Measurements from ENCODE around the gene CYSLTR1.

Gene CYSLTR1, protein sequence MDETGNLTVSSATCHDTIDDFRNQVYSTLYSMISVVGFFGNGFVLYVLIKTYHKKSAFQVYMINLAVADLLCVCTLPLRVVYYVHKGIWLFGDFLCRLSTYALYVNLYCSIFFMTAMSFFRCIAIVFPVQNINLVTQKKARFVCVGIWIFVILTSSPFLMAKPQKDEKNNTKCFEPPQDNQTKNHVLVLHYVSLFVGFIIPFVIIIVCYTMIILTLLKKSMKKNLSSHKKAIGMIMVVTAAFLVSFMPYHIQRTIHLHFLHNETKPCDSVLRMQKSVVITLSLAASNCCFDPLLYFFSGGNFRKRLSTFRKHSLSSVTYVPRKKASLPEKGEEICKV

DNA sequence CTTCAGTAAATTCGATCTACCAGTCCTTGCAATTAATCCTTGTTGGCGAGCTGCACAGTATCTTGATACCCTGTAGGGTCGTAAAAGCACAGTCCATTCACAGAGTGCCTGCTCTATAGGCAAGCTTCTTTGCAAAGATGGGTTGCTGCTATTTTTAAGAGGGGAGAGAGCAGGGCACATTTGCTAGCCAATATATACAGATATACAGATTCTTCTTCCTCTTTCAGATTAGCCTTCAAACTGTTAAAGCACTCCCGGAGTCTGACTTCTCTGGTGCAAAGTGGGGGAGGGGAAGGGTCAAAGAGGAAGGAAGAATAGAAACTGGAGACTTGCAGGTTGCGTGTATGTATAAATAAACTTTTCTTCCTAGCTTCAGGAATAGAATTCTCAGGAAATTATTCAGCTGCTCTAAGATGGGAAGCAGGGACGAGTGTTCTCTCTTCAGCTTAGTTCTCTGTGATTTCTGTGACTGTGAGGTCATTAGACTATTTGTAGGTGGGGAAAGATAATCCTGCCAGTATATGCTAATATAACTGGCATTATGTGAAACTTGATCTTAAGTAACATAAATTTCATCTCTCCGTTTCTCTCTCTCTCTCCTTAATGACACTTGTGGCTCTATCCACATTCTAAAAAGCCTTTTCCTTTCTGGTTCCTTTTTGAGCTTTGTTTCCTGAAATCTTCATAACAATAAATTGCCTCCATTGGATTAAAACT is at the start of gene CYSLTR1:
Gene CYSLTR1, minus strand, starts transcription at position 242 of the 717 bp plus-strand sequence. CDS start 53,865 bp downstream, outside the sequence.
- Histone ChIP-seq H3K27ac (ENCODE audit: low read length) (no peak within 1 kb of the TSS), H3K4me1 (ENCODE audit: control insufficient read depth, insufficient read depth, low read length) (no peaks in the 10 kb centered on the region), H3K36me3 (ENCODE audit: control insufficient read depth in 2 of 2, insufficient read depth in 2 of 2, low read length in 2 of 2) (no peaks in the 10 kb centered on the region), H3K9me3 (ENCODE audit: control insufficient read depth in 2 of 2, low read length in 2 of 2) (no peaks in the 10 kb centered on the region), H3K4me3 (ENCODE audit: low read length in 2 of 2) (peak within 1 kb of the TSS; percentile 40 to 50), H3K9ac (ENCODE audit: low read length in 2 of 2) (no peak within 1 kb of the TSS), H3K27me3 (ENCODE audit: control insufficient read depth in 1 of 2, insufficient read depth in 2 of 2, low read length in 2 of 2) (no peaks in the 10 kb centered on the region)

DNA sequence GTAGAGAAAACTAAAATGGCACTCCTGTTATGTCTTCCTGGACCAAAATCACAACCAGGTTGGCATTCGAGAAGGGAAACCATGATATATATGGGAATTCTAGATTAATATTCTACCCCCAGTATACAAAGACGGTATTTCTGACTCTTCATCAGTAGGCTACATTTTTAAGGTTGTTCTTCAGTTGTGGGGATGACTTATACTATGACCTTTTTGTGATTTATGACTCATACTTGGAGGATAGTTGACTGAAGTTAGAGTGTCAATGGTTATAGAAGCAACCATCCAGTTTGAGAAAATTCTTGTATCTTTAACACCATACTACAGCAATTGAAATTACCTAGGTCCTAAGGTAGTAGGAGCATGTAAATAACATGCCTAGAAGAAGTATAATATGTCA is 49.8 kb upstream of the CYSLTR1 start:
- no peaks in the 10 kb centered on the region for H3K4me1 ChIP-seq (ENCODE audit: control insufficient read depth, insufficient read depth, low read length)
- H3K9me3 ChIP-seq (ENCODE audit: control insufficient read depth in 2 of 2, low read length in 2 of 2), result no peaks in the 10 kb centered on the region

DNA sequence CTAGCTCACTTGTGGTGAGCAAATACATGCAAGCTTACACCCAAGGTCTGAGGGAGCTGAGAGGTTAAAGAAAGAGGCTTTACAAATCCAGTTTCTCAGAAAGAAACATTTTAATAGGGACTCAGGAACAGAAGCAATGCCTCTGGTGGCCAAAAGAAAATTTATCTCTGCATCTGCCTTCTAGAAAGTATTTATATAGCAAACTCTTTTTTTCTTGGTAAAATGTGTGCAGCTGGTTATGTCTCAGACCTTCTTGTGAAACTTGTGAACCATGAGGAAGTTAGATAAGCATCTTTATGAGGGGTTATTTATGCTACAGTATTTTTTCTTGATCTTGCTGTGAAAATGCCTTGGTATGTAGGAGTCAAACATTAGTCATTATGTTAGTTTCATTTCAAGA is 48.5 kb upstream of the CYSLTR1 start:
- Histone ChIP-seq H3K27ac (ENCODE audit: low read length) (no peak overlapping the region), H3K27me3 (ENCODE audit: control insufficient read depth in 1 of 2, insufficient read depth in 2 of 2, low read length in 2 of 2) (no peaks in the 10 kb centered on the region), H3K9me3 (ENCODE audit: control insufficient read depth in 2 of 2, low read length in 2 of 2) (no peaks in the 10 kb centered on the region), H3K36me3 (ENCODE audit: control insufficient read depth in 2 of 2, insufficient read depth in 2 of 2, low read length in 2 of 2) (no peaks in the 10 kb centered on the region), H3K4me3 (ENCODE audit: low read length in 2 of 2) (no peak overlapping the region), H3K9ac (ENCODE audit: low read length in 2 of 2) (no peak overlapping the region), H3K4me1 (ENCODE audit: control insufficient read depth, insufficient read depth, low read length) (no peaks in the 10 kb centered on the region)

More for the DNA sequence above, 49.8 kb upstream of the CYSLTR1 start:
- H3K36me3 ChIP-seq (ENCODE audit: control insufficient read depth in 2 of 2, insufficient read depth in 2 of 2, low read length in 2 of 2), result no peaks in the 10 kb centered on the region
- no peak overlapping the region for H3K4me3 ChIP-seq (ENCODE audit: low read length in 2 of 2)
- no peaks in the 10 kb centered on the region for H3K27me3 ChIP-seq (ENCODE audit: control insufficient read depth in 1 of 2, insufficient read depth in 2 of 2, low read length in 2 of 2)
- no peak overlapping the region for H3K27ac ChIP-seq (ENCODE audit: low read length)
- H3K9ac ChIP-seq (ENCODE audit: low read length in 2 of 2), result no peak overlapping the region

DNA sequence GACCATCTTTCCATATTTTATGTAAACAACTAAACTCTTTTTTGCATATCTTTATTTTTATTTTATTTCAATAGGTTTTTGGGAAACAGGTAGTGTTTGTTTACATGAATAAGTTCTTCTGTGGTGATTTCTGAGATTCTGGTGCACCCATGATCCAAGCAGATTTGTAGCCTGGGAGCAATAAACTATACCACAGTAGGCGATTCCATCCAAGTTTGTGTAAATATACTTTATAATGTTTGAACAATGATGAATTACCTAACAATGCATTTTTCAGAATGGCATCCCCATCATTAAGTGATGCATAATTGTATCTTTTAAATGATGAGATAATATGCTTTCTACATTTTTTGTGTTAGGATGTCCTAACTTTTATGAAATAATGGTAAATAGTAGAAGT is 39.2 kb upstream of the CYSLTR1 start:
- H3K27me3 ChIP-seq (ENCODE audit: control insufficient read depth in 1 of 2, insufficient read depth in 2 of 2, low read length in 2 of 2), result no peaks in the 10 kb centered on the region
- no peak overlapping the region for H3K27ac ChIP-seq (ENCODE audit: low read length)
- no peaks in the 10 kb centered on the region for H3K4me1 ChIP-seq (ENCODE audit: control insufficient read depth, insufficient read depth, low read length)
- H3K9me3 ChIP-seq (ENCODE audit: control insufficient read depth in 2 of 2, low read length in 2 of 2), result no peaks in the 10 kb centered on the region
- H3K4me3 ChIP-seq (ENCODE audit: low read length in 2 of 2), result no peak overlapping the region
- no peaks in the 10 kb centered on the region for H3K36me3 ChIP-seq (ENCODE audit: control insufficient read depth in 2 of 2, insufficient read depth in 2 of 2, low read length in 2 of 2)
- H3K9ac ChIP-seq (ENCODE audit: low read length in 2 of 2), result no peak overlapping the region

DNA sequence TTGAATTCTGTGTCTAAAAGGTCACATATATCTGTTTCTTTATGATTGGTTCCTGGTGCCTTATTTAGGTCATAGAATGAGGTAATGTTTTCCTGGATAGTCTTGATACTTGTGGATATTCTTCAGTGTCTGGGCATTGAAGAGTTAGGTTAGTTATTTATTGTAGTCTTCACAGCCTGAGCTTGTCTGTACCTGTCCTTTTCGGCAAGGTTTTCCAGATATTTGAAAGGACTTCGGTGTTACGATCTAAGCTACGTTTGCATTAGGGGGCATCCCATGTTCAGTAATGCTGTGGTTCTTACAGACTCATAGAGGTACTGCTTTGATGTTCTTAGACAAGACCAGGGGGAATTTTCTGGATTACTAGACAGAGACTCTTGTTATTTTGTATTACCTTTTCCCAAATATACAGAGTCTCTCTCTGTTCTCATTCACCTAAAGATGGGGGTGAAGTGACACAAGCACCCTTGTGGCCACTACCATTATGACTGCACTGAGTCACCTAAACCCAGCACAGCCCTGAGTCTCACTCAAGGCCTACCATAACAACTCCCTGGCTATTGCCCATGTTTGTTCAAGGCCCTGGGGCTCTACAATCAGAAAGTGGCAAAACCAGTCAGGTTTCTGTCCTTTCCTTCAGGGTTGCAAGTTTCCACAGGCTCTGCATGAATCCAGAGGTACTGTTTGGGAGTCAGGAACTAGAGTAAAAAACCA is 30.1 kb upstream of the CYSLTR1 start:
- H3K4me1 ChIP-seq (ENCODE audit: control insufficient read depth, insufficient read depth, low read length), result no peaks in the 10 kb centered on the region
- no peak overlapping the region for H3K4me3 ChIP-seq (ENCODE audit: low read length in 2 of 2)
- no peak overlapping the region for H3K27ac ChIP-seq (ENCODE audit: low read length)
- no peak overlapping the region for H3K9ac ChIP-seq (ENCODE audit: low read length in 2 of 2)
- peaks cover 0 to 6% of the 10 kb centered on the region in 2 donors for H3K27me3 ChIP-seq (ENCODE audit: control insufficient read depth in 1 of 2, insufficient read depth in 2 of 2, low read length in 2 of 2)
- H3K36me3 ChIP-seq (ENCODE audit: control insufficient read depth in 2 of 2, insufficient read depth in 2 of 2, low read length in 2 of 2), result no peaks in the 10 kb centered on the region
- no peaks in the 10 kb centered on the region for H3K9me3 ChIP-seq (ENCODE audit: control insufficient read depth in 2 of 2, low read length in 2 of 2)

DNA sequence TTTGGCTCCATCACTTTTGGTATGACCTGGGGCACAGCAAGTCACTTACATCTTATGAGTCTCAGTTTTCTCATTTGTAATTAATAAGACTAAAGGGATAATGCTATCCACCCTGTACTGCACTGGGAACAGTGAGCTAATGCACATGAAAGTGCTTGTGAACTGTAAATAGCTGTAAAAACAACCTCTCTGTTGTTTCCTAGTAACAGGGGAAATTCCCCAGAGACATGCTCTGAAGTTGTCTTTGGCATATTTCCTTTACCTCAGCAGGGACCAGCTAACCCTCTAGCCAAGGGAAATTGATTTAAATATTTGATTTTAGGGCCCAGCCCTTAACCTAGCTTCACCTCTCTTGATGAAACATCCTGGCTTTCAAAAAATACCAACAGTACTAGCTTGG is 6.1 kb upstream of the CYSLTR1 start:
- Histone ChIP-seq H3K4me1 (ENCODE audit: control insufficient read depth, insufficient read depth, low read length) (no peaks in the 10 kb centered on the region), H3K9me3 (ENCODE audit: control insufficient read depth in 2 of 2, low read length in 2 of 2) (no peaks in the 10 kb centered on the region), H3K9ac (ENCODE audit: low read length in 2 of 2) (no peak overlapping the region), H3K27me3 (ENCODE audit: control insufficient read depth in 1 of 2, insufficient read depth in 2 of 2, low read length in 2 of 2) (no peaks in the 10 kb centered on the region), H3K27ac (ENCODE audit: low read length) (no peak overlapping the region), H3K36me3 (ENCODE audit: control insufficient read depth in 2 of 2, insufficient read depth in 2 of 2, low read length in 2 of 2) (no peaks in the 10 kb centered on the region), H3K4me3 (ENCODE audit: low read length in 2 of 2) (no peak overlapping the region)

DNA sequence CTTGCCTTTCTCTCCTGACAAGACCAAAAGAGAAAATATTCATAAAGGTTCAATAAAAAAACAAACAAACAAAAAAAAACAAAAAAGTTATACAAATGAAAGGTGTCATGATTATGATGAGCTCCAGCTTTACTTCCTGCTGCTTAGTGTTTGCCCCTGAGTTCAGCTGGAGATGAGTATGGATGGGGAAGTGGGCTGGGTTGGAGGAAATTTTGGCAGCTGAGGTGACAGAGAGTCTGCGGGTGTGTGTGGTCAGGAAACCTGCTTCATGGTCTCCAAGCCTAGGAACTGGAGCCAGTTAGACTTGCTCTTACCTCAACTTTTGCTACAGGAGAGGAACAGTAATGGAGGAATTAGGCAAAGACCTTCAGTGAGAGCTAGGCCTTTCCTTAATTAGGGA is 4.3 kb upstream of the CYSLTR1 start:
- Histone ChIP-seq H3K4me1 (ENCODE audit: control insufficient read depth, insufficient read depth, low read length) (no peaks in the 10 kb centered on the region), H3K36me3 (ENCODE audit: control insufficient read depth in 2 of 2, insufficient read depth in 2 of 2, low read length in 2 of 2) (no peaks in the 10 kb centered on the region), H3K27me3 (ENCODE audit: control insufficient read depth in 1 of 2, insufficient read depth in 2 of 2, low read length in 2 of 2) (no peaks in the 10 kb centered on the region), H3K9me3 (ENCODE audit: control insufficient read depth in 2 of 2, low read length in 2 of 2) (no peaks in the 10 kb centered on the region), H3K27ac (ENCODE audit: low read length) (no peak overlapping the region), H3K9ac (ENCODE audit: low read length in 2 of 2) (no peak overlapping the region), H3K4me3 (ENCODE audit: low read length in 2 of 2) (no peak overlapping the region)

DNA sequence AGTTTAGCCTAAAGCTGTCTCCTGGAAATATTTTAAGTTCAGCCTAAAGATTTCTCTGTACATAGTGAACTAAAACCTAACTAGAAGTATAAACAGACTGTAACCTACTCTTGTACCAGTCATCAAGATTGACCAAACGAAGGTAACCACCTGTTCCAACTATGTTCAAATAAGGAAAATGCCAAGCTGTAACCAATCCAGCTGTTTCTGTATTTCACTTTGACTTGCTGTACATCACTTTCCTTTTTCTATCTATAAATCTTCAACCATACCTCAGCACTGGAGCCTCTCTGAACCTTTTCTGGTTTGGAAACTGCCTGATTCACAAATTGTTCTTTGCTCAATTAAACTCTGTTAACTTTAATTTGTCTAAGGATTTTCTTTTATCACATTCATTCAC is 3.1 kb upstream of the CYSLTR1 start:
- no peaks in the 10 kb centered on the region for H3K36me3 ChIP-seq (ENCODE audit: control insufficient read depth in 2 of 2, insufficient read depth in 2 of 2, low read length in 2 of 2)
- no peak overlapping the region for H3K4me3 ChIP-seq (ENCODE audit: low read length in 2 of 2)
- no peak overlapping the region for H3K9ac ChIP-seq (ENCODE audit: low read length in 2 of 2)
- H3K27ac ChIP-seq (ENCODE audit: low read length), result no peak overlapping the region
- H3K4me1 ChIP-seq (ENCODE audit: control insufficient read depth, insufficient read depth, low read length), result no peaks in the 10 kb centered on the region
- H3K27me3 ChIP-seq (ENCODE audit: control insufficient read depth in 1 of 2, insufficient read depth in 2 of 2, low read length in 2 of 2), result no peaks in the 10 kb centered on the region
- no peaks in the 10 kb centered on the region for H3K9me3 ChIP-seq (ENCODE audit: control insufficient read depth in 2 of 2, low read length in 2 of 2)

DNA sequence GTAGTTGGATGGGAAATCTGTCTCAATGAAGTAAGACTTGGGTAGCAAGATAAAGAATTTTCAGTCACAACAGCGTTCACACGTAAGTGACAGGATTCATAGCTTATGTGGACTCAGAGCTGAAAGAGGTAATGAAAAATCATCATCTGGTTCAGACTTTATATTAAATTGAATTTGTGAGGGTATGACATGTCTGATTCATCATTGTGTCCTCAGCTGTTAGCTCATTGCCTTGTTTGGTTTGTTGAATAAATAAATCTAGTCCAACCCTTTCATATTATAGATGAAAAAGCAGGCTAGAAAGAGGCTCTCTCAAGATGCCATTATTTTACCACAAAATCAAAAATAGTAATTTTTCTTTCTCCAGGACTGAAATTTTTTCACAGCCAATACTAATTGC is 2.7 kb upstream of the CYSLTR1 start:
- H3K4me3 ChIP-seq (ENCODE audit: low read length in 2 of 2), result no peak overlapping the region
- H3K36me3 ChIP-seq (ENCODE audit: control insufficient read depth in 2 of 2, insufficient read depth in 2 of 2, low read length in 2 of 2), result no peaks in the 10 kb centered on the region
- no peaks in the 10 kb centered on the region for H3K9me3 ChIP-seq (ENCODE audit: control insufficient read depth in 2 of 2, low read length in 2 of 2)
- no peaks in the 10 kb centered on the region for H3K27me3 ChIP-seq (ENCODE audit: control insufficient read depth in 1 of 2, insufficient read depth in 2 of 2, low read length in 2 of 2)
- H3K4me1 ChIP-seq (ENCODE audit: control insufficient read depth, insufficient read depth, low read length), result no peaks in the 10 kb centered on the region
- no peak overlapping the region for H3K27ac ChIP-seq (ENCODE audit: low read length)
- H3K9ac ChIP-seq (ENCODE audit: low read length in 2 of 2), result no peak overlapping the region

DNA sequence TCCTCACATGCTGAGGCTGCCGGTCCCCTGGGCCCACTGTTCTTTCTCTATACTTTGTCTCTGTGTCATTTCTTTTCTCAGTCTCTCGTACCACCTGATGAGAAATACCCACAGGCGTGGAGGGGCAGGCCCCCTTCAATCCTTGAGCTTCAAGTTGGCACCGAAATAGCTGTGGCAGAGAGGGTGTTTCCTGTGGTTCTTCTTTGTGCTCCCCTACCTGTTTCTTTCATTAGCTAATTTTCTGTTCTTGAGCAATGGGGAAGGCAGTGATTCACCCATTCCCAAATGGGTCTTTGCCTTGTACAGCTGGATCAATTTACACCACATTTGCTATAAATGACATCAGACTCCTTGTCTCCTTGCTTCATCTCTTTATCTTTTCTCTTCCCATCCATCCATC is 2.1 kb upstream of the CYSLTR1 start:
- H3K36me3 ChIP-seq (ENCODE audit: control insufficient read depth in 2 of 2, insufficient read depth in 2 of 2, low read length in 2 of 2), result no peaks in the 10 kb centered on the region
- no peak overlapping the region for H3K27ac ChIP-seq (ENCODE audit: low read length)
- H3K9ac ChIP-seq (ENCODE audit: low read length in 2 of 2), result no peak overlapping the region
- H3K4me3 ChIP-seq (ENCODE audit: low read length in 2 of 2), result no peak overlapping the region
- no peaks in the 10 kb centered on the region for H3K27me3 ChIP-seq (ENCODE audit: control insufficient read depth in 1 of 2, insufficient read depth in 2 of 2, low read length in 2 of 2)
- H3K9me3 ChIP-seq (ENCODE audit: control insufficient read depth in 2 of 2, low read length in 2 of 2), result no peaks in the 10 kb centered on the region
- no peaks in the 10 kb centered on the region for H3K4me1 ChIP-seq (ENCODE audit: control insufficient read depth, insufficient read depth, low read length)

Data from stomach smooth muscle (tissue), 2 donors.